Subcutaneous adipose tissue (tissue), 4 donors: Measurements from ENCODE around the gene NDUFA7. TPM values are rescaled to one million over a fixed set of nuclear protein-coding genes. Genes with fewer than 3 reads are reported as not detected.

Source experiments
- CTCF ChIP-seq: fragments of 450-650 bp; IDR thresholded peaks from one replicate; pipeline ENCODE4 v1.5.1; 2016; ENCODE audit warnings: low read depth, mild to moderate bottlenecking, control low read depth, antibody characterized with exemption, moderate library complexity
- total RNA-seq, 4 donors: library from RNA; depleted of rRNA; stranded (reverse); fragments of >200 nt; gene quantifications; one replicate each; pipeline ENCODE4 v1.1.0, GENCODE V29; 2016

The NDUFA7 gene
- total RNA-seq, 4 donors from 2014 or later, result 15.8 to 51.8 (median 23.7) TPM

GRCh38 chr19:8361921-8362793 is 41.0 kb upstream of the NDUFA7 start:
- TF ChIP-seq CTCF, result no peak

GRCh38 chr19:8360196-8360595 is 39.0 kb upstream of the NDUFA7 start:
- TF ChIP-seq CTCF, result no peak

GRCh38 chr19:8358948-8359347 is 37.8 kb upstream of the NDUFA7 start:
- TF ChIP-seq CTCF, result no peak

- TF ChIP-seq CTCF, result no peak
Measured at GRCh38 chr19:8357007-8357521, 35.9 kb upstream of the NDUFA7 start.

GRCh38 chr19:8355631-8356402 is 34.6 kb upstream of the NDUFA7 start:
- TF ChIP-seq CTCF, result no peak

- no peak for TF ChIP-seq CTCF
Measured at GRCh38 chr19:8352134-8352827, 31.1 kb upstream of the NDUFA7 start.
